ENCODE results near the gene FBXO30.

DNA sequence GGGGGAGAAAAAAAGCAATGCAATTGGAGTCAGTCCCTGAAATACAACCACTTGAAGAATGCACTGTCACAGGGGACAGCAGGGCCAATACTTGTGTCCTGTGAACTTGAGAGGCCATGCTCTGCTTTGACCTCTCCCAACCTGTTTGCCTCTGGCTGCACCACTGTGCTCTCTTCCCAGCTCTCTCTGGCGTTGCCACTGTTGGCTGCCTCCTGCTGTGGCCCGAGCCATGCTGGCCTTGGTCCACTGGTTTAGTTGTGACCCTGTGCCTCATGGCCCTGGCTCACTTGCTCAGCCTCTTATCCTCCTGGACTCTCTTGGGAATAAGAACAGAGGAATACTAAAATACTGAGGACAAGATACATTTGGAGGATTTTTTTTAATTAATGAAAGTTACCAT is 14.5 kb upstream of the FBXO30 start:
- TF ChIP-seq, protein P1, sequence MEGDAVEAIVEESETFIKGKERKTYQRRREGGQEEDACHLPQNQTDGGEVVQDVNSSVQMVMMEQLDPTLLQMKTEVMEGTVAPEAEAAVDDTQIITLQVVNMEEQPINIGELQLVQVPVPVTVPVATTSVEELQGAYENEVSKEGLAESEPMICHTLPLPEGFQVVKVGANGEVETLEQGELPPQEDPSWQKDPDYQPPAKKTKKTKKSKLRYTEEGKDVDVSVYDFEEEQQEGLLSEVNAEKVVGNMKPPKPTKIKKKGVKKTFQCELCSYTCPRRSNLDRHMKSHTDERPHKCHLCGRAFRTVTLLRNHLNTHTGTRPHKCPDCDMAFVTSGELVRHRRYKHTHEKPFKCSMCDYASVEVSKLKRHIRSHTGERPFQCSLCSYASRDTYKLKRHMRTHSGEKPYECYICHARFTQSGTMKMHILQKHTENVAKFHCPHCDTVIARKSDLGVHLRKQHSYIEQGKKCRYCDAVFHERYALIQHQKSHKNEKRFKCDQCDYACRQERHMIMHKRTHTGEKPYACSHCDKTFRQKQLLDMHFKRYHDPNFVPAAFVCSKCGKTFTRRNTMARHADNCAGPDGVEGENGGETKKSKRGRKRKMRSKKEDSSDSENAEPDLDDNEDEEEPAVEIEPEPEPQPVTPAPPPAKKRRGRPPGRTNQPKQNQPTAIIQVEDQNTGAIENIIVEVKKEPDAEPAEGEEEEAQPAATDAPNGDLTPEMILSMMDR (conservative IDR thresholded peaks at IDR 0.05; ENCODE audit: low read depth, low read length), result no peak
- TF ChIP-seq EZH2 (IDR thresholded peaks at IDR 0.05; ENCODE audit: borderline replicate concordance, low read depth, low read length, poor library complexity, severe bottlenecking), result no peak

Measured in A673 (cell line).